Islet precursor cell (in vitro differentiated cells): ENCODE data around the gene UBE4A.

ENCODE experiments used
- DNase-seq: peaks from one replicate; pipeline ENCODE4 v3.0.0-alpha.2; 2018

UBE4A gene

DNA sequence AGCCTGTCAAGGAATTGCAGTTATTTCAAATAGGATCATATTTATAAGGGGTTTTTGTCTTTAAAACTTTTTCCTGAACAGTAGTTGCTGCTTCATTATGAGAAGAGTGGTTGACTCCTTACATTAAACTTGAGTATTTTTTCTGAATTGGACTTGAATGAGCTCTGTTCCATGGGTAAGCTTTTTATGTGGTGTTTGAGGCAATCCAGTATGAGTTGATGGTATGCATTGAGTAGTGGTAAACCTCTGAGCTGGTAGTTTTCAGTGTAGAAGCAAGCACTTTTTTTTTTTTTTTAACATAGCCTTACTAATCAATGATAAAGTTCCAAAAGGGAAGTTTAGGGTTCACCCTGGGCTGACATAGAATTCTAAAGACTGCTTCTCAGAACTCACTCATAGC is 80.2 kb downstream of the UBE4A start:
- no peak for DNase-seq

GRCh38 chr11:118441770-118442275 is 82.4 kb downstream of the UBE4A start:
- no peak for DNase-seq

GRCh38 chr11:118442301-118442700 is 82.9 kb downstream of the UBE4A start:
- DNase-seq: no peak

DNA sequence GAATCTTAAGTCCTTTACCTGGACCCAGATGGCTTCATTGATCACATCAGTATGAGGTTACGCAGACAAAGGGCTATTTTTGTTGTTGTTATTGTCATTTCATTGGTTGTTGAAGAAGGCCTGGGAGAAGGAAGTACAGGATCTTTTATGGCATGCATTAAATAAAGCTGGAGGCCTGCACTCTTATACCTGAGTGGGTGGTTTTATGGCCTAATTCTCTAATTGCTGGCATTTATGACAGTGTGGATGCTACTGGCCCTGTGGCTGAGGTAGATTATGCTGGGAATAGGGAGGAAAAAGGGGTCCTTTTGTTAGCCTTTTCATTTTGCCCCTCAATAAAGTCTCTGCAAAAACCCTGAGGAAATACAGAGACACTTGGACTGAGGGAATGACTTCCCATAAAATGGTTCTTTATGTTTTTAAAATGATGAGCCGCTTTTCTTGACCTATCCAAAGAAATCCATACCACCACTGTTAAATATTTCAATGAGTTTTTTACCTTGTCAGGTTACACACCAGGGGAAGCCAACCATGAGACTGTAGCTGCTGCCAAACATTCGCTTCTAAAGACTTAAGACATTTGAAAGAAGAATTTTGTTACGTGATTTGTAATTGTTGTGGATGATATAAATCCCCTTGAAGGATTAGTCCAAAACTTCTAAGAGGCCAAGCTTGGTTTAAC is 83.6 kb downstream of the UBE4A start:
- DNase-seq: no peak

DNA sequence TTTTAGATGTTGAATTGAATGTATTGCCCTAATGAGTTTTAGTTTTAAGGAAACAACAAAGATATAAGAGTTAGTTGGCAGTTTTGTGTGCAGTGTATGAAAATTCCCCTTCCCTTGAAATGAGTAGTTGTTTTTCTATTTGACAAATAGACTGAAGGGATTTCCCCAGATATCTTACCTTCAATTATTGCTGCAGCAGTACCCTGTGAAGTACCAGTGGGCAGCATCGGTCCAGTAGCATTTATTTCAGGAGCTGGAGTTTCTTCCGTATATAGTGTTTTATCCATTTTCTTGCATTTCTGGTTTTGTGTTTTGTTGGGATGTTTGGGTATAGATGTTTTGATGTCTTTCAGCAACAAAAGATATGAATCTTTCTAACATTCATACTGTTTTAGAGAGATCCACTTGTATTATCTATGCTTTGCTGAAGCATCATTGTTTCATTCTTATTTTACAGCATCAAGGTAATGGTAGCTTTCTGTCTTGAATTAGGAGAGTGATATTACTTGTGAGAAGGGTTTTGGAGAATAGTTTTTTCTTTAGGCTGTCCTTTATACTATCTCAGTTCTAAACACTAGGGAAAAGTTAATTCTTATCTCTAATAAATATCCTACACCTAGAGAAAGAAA is 84.3 kb downstream of the UBE4A start:
- DNase-seq: no peak

- no peak for DNase-seq
These were observed 88.0 kb downstream of the UBE4A start for GRCh38 chr11:118447423-118447822.

- no peak for DNase-seq
These were observed 88.9 kb downstream of the UBE4A start for GRCh38 chr11:118448294-118448693.
